ENCODE results near the gene SMIM12.

DNA sequence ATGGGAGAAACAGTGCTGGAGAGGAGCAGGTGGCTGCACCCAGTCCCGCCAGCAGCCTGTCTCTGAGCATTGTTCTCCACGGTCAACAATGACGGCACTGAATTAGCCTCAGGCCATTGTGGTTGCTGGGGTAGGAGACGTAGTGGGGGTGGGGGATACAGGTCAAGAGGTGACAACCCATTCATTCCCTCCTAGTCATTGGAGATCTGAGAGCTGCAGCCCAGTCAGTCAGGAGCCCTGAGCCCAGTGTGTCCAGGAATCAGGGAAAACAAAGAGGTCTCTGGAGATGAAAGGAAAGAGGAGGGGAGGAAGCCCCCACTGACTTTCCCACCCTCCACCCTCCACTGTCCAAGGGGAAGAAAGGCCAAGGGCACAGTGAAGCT, 15.3 kb downstream of the SMIM12 start:
- TF ChIP-seq, protein P1, sequence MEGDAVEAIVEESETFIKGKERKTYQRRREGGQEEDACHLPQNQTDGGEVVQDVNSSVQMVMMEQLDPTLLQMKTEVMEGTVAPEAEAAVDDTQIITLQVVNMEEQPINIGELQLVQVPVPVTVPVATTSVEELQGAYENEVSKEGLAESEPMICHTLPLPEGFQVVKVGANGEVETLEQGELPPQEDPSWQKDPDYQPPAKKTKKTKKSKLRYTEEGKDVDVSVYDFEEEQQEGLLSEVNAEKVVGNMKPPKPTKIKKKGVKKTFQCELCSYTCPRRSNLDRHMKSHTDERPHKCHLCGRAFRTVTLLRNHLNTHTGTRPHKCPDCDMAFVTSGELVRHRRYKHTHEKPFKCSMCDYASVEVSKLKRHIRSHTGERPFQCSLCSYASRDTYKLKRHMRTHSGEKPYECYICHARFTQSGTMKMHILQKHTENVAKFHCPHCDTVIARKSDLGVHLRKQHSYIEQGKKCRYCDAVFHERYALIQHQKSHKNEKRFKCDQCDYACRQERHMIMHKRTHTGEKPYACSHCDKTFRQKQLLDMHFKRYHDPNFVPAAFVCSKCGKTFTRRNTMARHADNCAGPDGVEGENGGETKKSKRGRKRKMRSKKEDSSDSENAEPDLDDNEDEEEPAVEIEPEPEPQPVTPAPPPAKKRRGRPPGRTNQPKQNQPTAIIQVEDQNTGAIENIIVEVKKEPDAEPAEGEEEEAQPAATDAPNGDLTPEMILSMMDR (IDR thresholded peaks at IDR 0.05; ENCODE audit: low read length) = no peak
- TF ChIP-seq EZH2 (optimal IDR thresholded peaks at IDR 0.05; ENCODE audit: low read depth, low read length) (no peak), EZH2phosphoT487 (IDR thresholded peaks at IDR 0.05; ENCODE audit: low read length) (no peak)
